Loucy (cell line): ENCODE data around the gene NEK6.

ENCODE experiments used
- EZH2phosphoT487 ChIP-seq: fragments of 200-600 bp; IDR thresholded peaks from 2 replicates; pipeline ENCODE4 v1.6.1; 2018; ENCODE audit warnings: antibody characterized with exemption, mild to moderate bottlenecking, moderate library complexity, borderline replicate concordance
- TF ChIP-seq, protein P1 (sequence below): fragments of 200-600 bp; sonication (generic); conservative IDR thresholded peaks from 2 replicates; pipeline ENCODE4 v1.5.1; 2014; ENCODE audit warnings: mild to moderate bottlenecking, antibody characterized with exemption, low read length

DNA sequence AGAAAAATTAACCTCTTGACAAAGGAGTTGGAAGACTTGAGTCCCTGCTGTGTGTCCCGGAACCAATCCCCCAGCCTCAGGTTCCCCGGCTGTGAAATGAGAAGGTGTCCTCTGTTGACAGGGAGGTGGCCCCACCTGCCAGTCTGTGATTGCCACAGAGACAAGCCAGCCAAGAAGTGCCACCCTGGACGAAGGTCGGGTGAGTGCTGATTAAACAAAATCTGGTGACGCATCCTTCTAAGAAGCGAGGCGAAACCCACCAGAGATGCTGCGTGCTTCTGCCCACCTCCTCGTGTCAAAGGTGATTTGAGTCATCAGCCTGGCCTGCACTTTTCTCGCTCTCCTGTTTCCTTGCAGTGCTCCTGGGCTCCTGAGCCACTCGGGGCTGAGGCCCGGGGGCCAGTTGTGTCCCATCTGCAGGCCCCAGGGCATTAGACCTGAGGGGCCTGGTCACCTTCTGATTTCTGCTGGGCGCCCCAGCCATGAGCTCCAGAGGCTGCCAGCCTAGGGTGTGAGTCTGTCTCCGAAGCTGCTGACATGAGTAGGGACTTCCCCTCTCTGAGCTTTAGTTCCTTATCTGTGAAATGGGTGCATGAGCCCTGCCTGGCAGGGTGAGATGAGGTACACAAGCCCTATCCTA, 28.7 kb downstream of the NEK6 start:
- TF ChIP-seq, protein P1, sequence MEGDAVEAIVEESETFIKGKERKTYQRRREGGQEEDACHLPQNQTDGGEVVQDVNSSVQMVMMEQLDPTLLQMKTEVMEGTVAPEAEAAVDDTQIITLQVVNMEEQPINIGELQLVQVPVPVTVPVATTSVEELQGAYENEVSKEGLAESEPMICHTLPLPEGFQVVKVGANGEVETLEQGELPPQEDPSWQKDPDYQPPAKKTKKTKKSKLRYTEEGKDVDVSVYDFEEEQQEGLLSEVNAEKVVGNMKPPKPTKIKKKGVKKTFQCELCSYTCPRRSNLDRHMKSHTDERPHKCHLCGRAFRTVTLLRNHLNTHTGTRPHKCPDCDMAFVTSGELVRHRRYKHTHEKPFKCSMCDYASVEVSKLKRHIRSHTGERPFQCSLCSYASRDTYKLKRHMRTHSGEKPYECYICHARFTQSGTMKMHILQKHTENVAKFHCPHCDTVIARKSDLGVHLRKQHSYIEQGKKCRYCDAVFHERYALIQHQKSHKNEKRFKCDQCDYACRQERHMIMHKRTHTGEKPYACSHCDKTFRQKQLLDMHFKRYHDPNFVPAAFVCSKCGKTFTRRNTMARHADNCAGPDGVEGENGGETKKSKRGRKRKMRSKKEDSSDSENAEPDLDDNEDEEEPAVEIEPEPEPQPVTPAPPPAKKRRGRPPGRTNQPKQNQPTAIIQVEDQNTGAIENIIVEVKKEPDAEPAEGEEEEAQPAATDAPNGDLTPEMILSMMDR, result no peak
- TF ChIP-seq EZH2phosphoT487, result no peak
